HG03378 (cell line): ENCODE results near the gene SRSF12.
A peak's percentile ranks its signal among the peaks of the same experiment; 100 is the strongest.
"Not testable (repeated sequence)": the region's sequence is repeated elsewhere in the genome, so short reads cannot be mapped to it uniquely, and the experiment has no call there.

Experiments used
- ATAC-seq: cut with Tn5 transposase; IDR thresholded peaks from one replicate; pipeline ENCODE4 v1.9.1; 2021; ENCODE audit warnings: mild to moderate bottlenecking, moderate library complexity; ENCODE audit not compliant: unreplicated experiment

SRSF12 gene

GRCh38 chr6:89131599-89131998 is 13.7 kb upstream of the SRSF12 start:
- no peak for ATAC-seq

- ATAC-seq = not testable (repeated sequence)
These were observed 10.4 kb upstream of the SRSF12 start for GRCh38 chr6:89128256-89128671.

GRCh38 chr6:89122625-89123024 is 4.8 kb upstream of the SRSF12 start:
- ATAC-seq = peak; percentile 73

GRCh38 chr6:89121934-89122333 is 4.1 kb upstream of the SRSF12 start:
- no peak for ATAC-seq

- ATAC-seq = no peak
These were observed 2.5 kb upstream of the SRSF12 start for GRCh38 chr6:89120371-89120770.

GRCh38 chr6:89118931-89119330 is 1.1 kb upstream of the SRSF12 start:
- ATAC-seq = no peak

GRCh38 chr6:89116702-89117101 is 1.2 kb downstream of the SRSF12 start:
- no peak for ATAC-seq

- ATAC-seq = no peak
These were observed 5.9 kb downstream of the SRSF12 start for GRCh38 chr6:89111933-89112332.

- ATAC-seq = no peak
These were observed 7.6 kb downstream of the SRSF12 start for GRCh38 chr6:89110284-89110683.

- no peak for ATAC-seq
These were observed 17.8 kb downstream of the SRSF12 start for GRCh38 chr6:89100114-89100513.

- no peak for ATAC-seq
These were observed 19.4 kb downstream of the SRSF12 start for GRCh38 chr6:89098461-89098860.

- no peak for ATAC-seq
These were observed 30.0 kb downstream of the SRSF12 start for GRCh38 chr6:89087881-89088280.

- ATAC-seq = no peak
These were observed 32.3 kb downstream of the SRSF12 start for GRCh38 chr6:89085409-89086205.

GRCh38 chr6:89084954-89085353 is 32.9 kb downstream of the SRSF12 start:
- ATAC-seq = no peak

GRCh38 chr6:89084542-89084941 is 33.3 kb downstream of the SRSF12 start:
- ATAC-seq = no peak

- ATAC-seq = no peak
These were observed 35.4 kb downstream of the SRSF12 start for GRCh38 chr6:89082486-89082891.

- peak; percentile 38 for ATAC-seq
These were observed 36.2 kb downstream of the SRSF12 start for GRCh38 chr6:89081423-89082322.

GRCh38 chr6:89081129-89081422 is 36.8 kb downstream of the SRSF12 start:
- ATAC-seq = no peak

GRCh38 chr6:89080281-89081128 is 37.4 kb downstream of the SRSF12 start, which contains the start of gene PNRC1:
PNRC1 (plus strand) TSS chr6:89080751; CDS start chr6:89080895, 144 bp downstream.
- ATAC-seq = peak; percentile 81

- ATAC-seq = no peak
These were observed 38.2 kb downstream of the SRSF12 start for GRCh38 chr6:89079511-89080234.
